ENCODE results near the gene CBS.

Gene CBS

GRCh38 chr21:43024439-43025136, 51.0 kb downstream of the CBS start:
- DNase-seq (ENCODE audit: low read depth) = no peak
- no peak overlapping the region for H3K4me3 ChIP-seq (ENCODE audit: low read length)
- no peak for TF ChIP-seq CTCF (conservative IDR thresholded peaks at IDR 0.05; ENCODE audit: low read depth, low read length)

DNA sequence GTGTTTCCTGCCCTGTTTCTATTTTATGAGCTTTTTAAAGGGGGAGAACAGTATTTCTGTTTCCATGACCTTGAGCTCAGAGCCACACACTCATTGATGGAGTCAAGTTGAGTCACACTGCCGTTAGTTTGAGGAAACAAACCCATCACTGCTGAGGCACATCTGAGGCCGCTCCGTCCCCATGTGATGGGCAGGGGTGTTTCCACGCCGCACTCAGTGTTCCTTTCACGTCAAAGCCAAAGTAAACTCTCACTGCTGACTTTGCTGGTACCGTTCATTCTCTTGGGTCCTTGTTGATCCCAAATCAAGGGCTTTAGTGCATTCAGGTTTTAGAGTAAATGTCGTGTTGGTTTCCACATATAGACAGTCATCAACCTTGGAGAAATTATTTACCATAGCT, 52.5 kb downstream of the CBS start:
- DNase-seq (ENCODE audit: low read depth) = no peak
- no peak for TF ChIP-seq CTCF (conservative IDR thresholded peaks at IDR 0.05; ENCODE audit: low read depth, low read length)
- no peak overlapping the region for H3K4me3 ChIP-seq (ENCODE audit: low read length)

GRCh38 chr21:43021756-43022600, 53.7 kb downstream of the CBS start:
- TF ChIP-seq CTCF (conservative IDR thresholded peaks at IDR 0.05; ENCODE audit: low read depth, low read length) = no peak
- H3K4me3 ChIP-seq (ENCODE audit: low read length) = no peak overlapping the region
- DNase-seq (ENCODE audit: low read depth) = no peak

DNA sequence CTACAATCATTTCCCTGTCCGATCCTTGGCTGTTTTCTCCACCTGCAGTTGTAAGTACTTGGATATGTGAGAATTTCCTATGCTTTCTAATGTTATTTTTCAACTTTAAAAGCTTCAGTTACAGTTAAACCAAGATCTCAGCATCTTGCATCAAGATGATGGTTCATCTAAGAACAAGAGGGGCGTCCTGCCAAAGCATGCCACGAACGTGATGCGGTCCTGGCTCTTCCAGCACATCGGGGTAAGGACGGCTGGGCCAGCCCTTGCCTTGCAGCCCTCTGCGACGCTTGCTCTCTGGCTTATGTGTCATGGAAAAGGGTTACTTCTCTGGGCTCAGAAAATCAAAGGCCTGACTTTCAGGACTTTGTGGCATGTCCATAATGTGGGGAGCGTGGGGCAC, 54.4 kb downstream of the CBS start:
- no peak overlapping the region for H3K4me3 ChIP-seq (ENCODE audit: low read length)
- TF ChIP-seq CTCF (conservative IDR thresholded peaks at IDR 0.05; ENCODE audit: low read depth, low read length) = no peak
- no peak for DNase-seq (ENCODE audit: low read depth)

GRCh38 chr21:43020771-43021170, 54.9 kb downstream of the CBS start:
- DNase-seq (ENCODE audit: low read depth) = no peak
- no peak for TF ChIP-seq CTCF (conservative IDR thresholded peaks at IDR 0.05; ENCODE audit: low read depth, low read length)
- H3K4me3 ChIP-seq (ENCODE audit: low read length) = no peak overlapping the region

GRCh38 chr21:43020177-43020576, 55.5 kb downstream of the CBS start:
- no peak for DNase-seq (ENCODE audit: low read depth)
- TF ChIP-seq CTCF (conservative IDR thresholded peaks at IDR 0.05; ENCODE audit: low read depth, low read length) = no peak
- no peak overlapping the region for H3K4me3 ChIP-seq (ENCODE audit: low read length)

DNA sequence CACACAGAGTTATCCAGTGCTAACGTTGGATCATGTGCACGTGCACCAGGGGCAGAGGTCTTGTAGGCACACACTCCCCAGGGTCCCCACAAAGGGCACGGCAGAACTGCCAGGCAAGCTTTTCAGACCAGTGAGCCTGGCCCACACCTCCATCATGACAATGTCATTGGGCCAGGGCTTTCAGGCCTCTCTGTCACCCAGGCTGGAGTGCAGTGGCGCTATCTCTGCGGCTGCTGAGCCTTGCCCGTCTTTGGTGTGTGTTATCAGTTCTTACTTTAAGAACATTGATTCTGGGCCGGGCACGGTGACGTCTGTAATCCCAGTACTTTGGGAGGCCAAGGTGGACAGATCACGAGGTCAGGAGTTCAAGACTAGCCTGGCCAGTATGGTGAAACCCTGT, 57.1 kb downstream of the CBS start:
- no peak overlapping the region for H3K4me3 ChIP-seq (ENCODE audit: low read length)
- DNase-seq (ENCODE audit: low read depth) = no peak
- no peak for TF ChIP-seq CTCF (conservative IDR thresholded peaks at IDR 0.05; ENCODE audit: low read depth, low read length)

Data from retinal pigment epithelial cell (primary cell).